Ovary (tissue), 9 donors: Measurements from ENCODE around the gene CHD2. TPM values are rescaled to one million over a fixed set of nuclear protein-coding genes. Genes with fewer than 3 reads are reported as not detected.

Source experiments
- DNase-seq, 5 donors: peaks; one replicate each; pipeline ENCODE4 v3.0.0-alpha.2; 2019 to 2020
- H3K27ac ChIP-seq, 2 donors: fragments of 200-600 bp; one replicate each; pipeline versions ENCODE4 v1.5.1 to v1.8.0; 2019 to 2022
- H3K27me3 ChIP-seq: fragments of 200-600 bp; one replicate; pipeline ENCODE4 v1.8.0; 2022
- H3K36me3 ChIP-seq: fragments of 200-600 bp; sonication (generic); one replicate; pipeline ENCODE4 v1.5.1; 2019
- H3K4me1 ChIP-seq: one replicate; pipeline ENCODE4 v1.8.1; 2013; ENCODE audit warnings: mild to moderate bottlenecking, moderate library complexity; ENCODE audit not compliant: insufficient read depth
- H3K4me3 ChIP-seq: fragments of 200-600 bp; sonication (generic); one replicate; pipeline ENCODE4 v1.5.1; 2017
- H3K9me3 ChIP-seq, 2 donors: fragments of 200-600 bp in 1 of 2; sonication (generic) in 1 of 2; one replicate each; pipeline versions ENCODE4 v1.5.1 to v1.8.1; 2013 to 2019; ENCODE audit warnings: mild to moderate bottlenecking in 1 of 2, moderate library complexity in 1 of 2
- CTCF ChIP-seq, 3 donors: fragments of 450-650 bp in 2 of 3; fragments of 200-600 bp in 1 of 3; IDR thresholded peaks; one replicate each; pipeline versions ENCODE4 v1.5.1 to v1.8.0; 2016 to 2022; ENCODE audit warnings: antibody characterized with exemption in 3 of 3, mild to moderate bottlenecking in 1 of 3
- EP300 ChIP-seq: sonication (generic); formaldehyde crosslinking; IDR thresholded peaks from one replicate; pipeline ENCODE4 v1.6.1; 2017; ENCODE audit warnings: antibody characterized with exemption
- POLR2A ChIP-seq: fragments of 450-650 bp; IDR thresholded peaks from one replicate; pipeline ENCODE4 v1.6.1; 2017; ENCODE audit warnings: antibody characterized with exemption, mild to moderate bottlenecking, moderate library complexity
- WGBS, 3 donors: extraction: QIAGEN DNeasy Blood & Tissue Kit in 1 of 3; methylation state at CpG; one replicate each; pipeline versions ENCODE4 v1.1.5 to v1.1.7; 2013 to 2017; 5-methylcytosine and 5-hydroxymethylcytosine counted together
- intact Hi-C, 4 donors: fragments of 100-400 bp; cut with DNase I; formaldehyde crosslinking; loops; one replicate each; pipeline versions ENCODE4 v1.11.0 to v1.15.1; 2022 to 2023
- polyA plus RNA-seq, 2 donors: library from polyadenylated mRNA; stranded (reverse); fragments of 200-250 nt in 1 of 2; fragments of 350-450 nt in 1 of 2; fragmentation: Illumina TruSeq in 1 of 2; extraction: RNeasy Lipid Tissue Mini Kit (QIAGEN cat#74804) in 1 of 2; gene quantifications; one replicate each; pipeline ENCODE4 v1.2.3, GENCODE V29; 2013 to 2014
- total RNA-seq, 7 donors: library from RNA; depleted of rRNA in 2 of 7; stranded (reverse); fragments of >200 nt in 2 of 7; fragmentation: NEBNext Ultra II Directional in 3 of 7; extraction: Animal tissue kit (Norgen Biotek cat#: 25700) in 3 of 7; gene quantifications; one replicate each; pipeline versions ENCODE4 v1.1.0 to v1.2.4, GENCODE V29; 2016 to 2023
- donor health status: DM: no; HTN: no; CAD: no; lungs with moderate emphysema.
- donor health status: DM: no; HTN: no; CAD: no.
- donor health status: Bipolar disorder and iron deficiency.
- donor health status: DM: yes; HTN: yes; CAD: no.
- donor health status: DM: no; HTN: no; CAD: no.
- donor health status: DM: yes; HTN: yes; CAD: no.

Gene CHD2
- total and polyA plus RNA-seq, 9 donors = 43.6 to 146 (median 98.2) TPM

- 94 to 95% (median 95%) methylated on average over 2 of the region's 2 CpGs for WGBS, 3 donors
- no peaks in the 10 kb centered on the region for H3K36me3 ChIP-seq
- no peak for DNase-seq
Measured at GRCh38 chr15:92955706-92956105, 55.6 kb downstream of the CHD2 start.

GRCh38 chr15:92958105-92958504 lies 58.0 kb downstream of the CHD2 start:
- WGBS, 3 donors = 37 to 53% (median 45%) methylated on average over 8 of the region's 8 CpGs
- Histone ChIP-seq H3K9me3 (no peaks in the 10 kb centered on the region), H3K27me3 (no peaks in the 10 kb centered on the region), H3K4me1 (peaks cover 3% of the 10 kb centered on the region), H3K4me3 (no peak overlapping the region), H3K36me3 (no peaks in the 10 kb centered on the region), H3K27ac (no peak overlapping the region)
- intact Hi-C loops = no loop called here
- no peak for DNase-seq
- TF ChIP-seq POLR2A (no peak), EP300 (no peak), CTCF (IDR thresholded peaks at IDR 0.05) (no peak)

More at GRCh38 chr15:92955706-92956105, 55.6 kb downstream of the CHD2 start:
- no peak overlapping the region for H3K4me3 ChIP-seq
- H3K4me1 ChIP-seq = peaks cover 3% of the 10 kb centered on the region
- no peaks in the 10 kb centered on the region for H3K9me3 ChIP-seq
- no peak overlapping the region for H3K27ac ChIP-seq
- H3K27me3 ChIP-seq = no peaks in the 10 kb centered on the region
- intact Hi-C loops = no loop called here
- TF ChIP-seq EP300 (no peak), POLR2A (no peak), CTCF (IDR thresholded peaks at IDR 0.05) (no peak)

GRCh38 chr15:92959219-92959618 lies 59.1 kb downstream of the CHD2 start:
- Histone ChIP-seq H3K9me3 (no peaks in the 10 kb centered on the region), H3K4me1 (peaks cover 3% of the 10 kb centered on the region), H3K4me3 (no peak overlapping the region), H3K27ac (no peak overlapping the region), H3K36me3 (no peaks in the 10 kb centered on the region), H3K27me3 (no peaks in the 10 kb centered on the region)
- TF ChIP-seq POLR2A (no peak), CTCF (IDR thresholded peaks at IDR 0.05) (no peak), EP300 (no peak)
- intact Hi-C loops = no loop called here
- DNase-seq = no peak
- 85 to 91% (median 90%) methylated on average over 4 of the region's 4 CpGs for WGBS, 3 donors

DNA sequence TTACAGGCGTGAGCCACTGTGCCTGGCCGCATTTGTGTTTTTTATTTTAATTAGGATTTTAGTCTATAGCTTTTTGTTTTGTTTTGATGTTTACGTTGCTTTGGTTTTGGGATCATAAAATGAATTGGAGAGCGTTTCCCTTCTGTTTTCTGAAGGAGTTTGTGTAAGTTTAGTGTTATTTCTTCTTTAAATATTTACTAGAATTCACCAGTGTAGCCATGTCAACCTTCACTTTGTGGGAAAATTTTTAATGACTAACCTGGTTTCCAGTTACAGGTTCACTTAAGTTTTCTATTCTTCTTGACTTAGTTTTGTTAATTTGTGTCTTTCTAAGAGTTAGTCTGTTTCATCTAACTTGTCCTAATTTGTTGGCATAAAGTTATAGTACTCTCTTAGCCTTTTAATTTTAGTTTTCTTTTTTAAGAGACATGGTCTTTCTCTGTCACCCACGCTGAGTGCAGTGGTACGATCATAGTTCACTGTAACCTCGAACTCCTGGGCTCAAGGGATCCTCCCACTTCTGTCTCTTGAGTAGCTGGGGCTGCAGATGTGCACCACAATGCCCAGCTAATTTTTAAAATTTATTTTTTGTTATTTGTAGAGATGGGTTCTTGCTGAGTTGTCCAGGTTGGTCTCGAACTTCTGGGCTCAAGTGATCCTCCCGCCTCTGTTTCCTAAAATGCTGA lies 61.0 kb downstream of the CHD2 start:
- Histone ChIP-seq H3K27ac (no peak overlapping the region), H3K9me3 (no peaks in the 10 kb centered on the region), H3K27me3 (no peaks in the 10 kb centered on the region), H3K4me3 (no peak overlapping the region), H3K4me1 (peaks cover 3% of the 10 kb centered on the region), H3K36me3 (no peaks in the 10 kb centered on the region)
- no peak for DNase-seq
- 95 to 98% (median 96%) methylated on average over 9 of the region's 9 CpGs for WGBS, 3 donors
- TF ChIP-seq POLR2A (no peak), CTCF (IDR thresholded peaks at IDR 0.05) (no peak), EP300 (no peak)
- intact Hi-C loops = no loop called here
